SK-N-SH (cell line): ENCODE measurements around the gene PKN2. TPM values are rescaled to one million over a fixed set of nuclear protein-coding genes. Genes with fewer than 3 reads are reported as not detected.

Experiments used
- CTCF ChIA-PET: fragments of 300-600, 350-600 bp; formaldehyde crosslinking; extraction: SDS; loops from one replicate; lab custom pipeline; 2021; lab: Yijun Ruan, JAX
- POLR2A ChIA-PET: fragments of 350-600 bp; sonication (Branson Sonifier 250); formaldehyde crosslinking; extraction: SDS; loops from one replicate; lab custom pipeline; 2020; ENCODE audit warnings: antibody characterized with exemption, inconsistent platforms; lab: Yijun Ruan, JAX
- DNase-seq: peaks from one replicate; pipeline ENCODE4 v3.0.0; 2012
- H2AFZ ChIP-seq: fragments of 200-600 bp; sonication (generic); 2 replicates; pipeline ENCODE4 v1.8.1; 2016; ENCODE audit warnings: antibody characterized with exemption, mild to moderate bottlenecking, low read depth
- H3F3A ChIP-seq: fragments of 200-600 bp; sonication (generic); replicated peaks from 2 replicates; pipeline ENCODE3; 2016; ENCODE audit warnings: antibody characterized with exemption, mild to moderate bottlenecking; ENCODE audit not compliant: insufficient read depth
- H3K27ac ChIP-seq, 2 experiments: fragments of 200-500 bp in 1 of 2; fragments of 200-600 bp in 1 of 2; sonication (Bioruptor generic) in 1 of 2; sonication (generic), shearing (Covaris generic) in 1 of 2; 2 replicates each; pipeline versions ENCODE4 v1.5.1 to v1.6.1; 2014 to 2016; ENCODE audit warnings: low read depth in 2 of 2, inconsistent platforms in 1 of 2, low read length in 1 of 2, mild to moderate bottlenecking in 1 of 2, mixed read lengths in 1 of 2
- H3K27me3 ChIP-seq: fragments of 200-600 bp; sonication (generic), shearing (Covaris generic); 2 replicates; pipeline ENCODE4 v1.6.1; 2016; ENCODE audit warnings: mixed run types; ENCODE audit not compliant: insufficient read depth
- H3K36me3 ChIP-seq, 2 experiments: fragments of 200-500 bp in 1 of 2; fragments of 200-600 bp in 1 of 2; sonication (Bioruptor generic) in 1 of 2; sonication (generic) in 1 of 2; replicated peaks in 1 of 2; 2 replicates each; pipeline versions ENCODE3 to v1.5.1; 2014 to 2016; ENCODE audit warnings: low read length in 1 of 2, mild to moderate bottlenecking in 1 of 2; ENCODE audit not compliant: insufficient read depth in 2 of 2, control insufficient read depth in 1 of 2
- H3K4me1 ChIP-seq, 2 experiments: fragments of 200-500 bp in 1 of 2; fragments of 200-600 bp in 1 of 2; sonication (Bioruptor generic) in 1 of 2; sonication (generic), shearing (Covaris generic) in 1 of 2; 2 replicates each; pipeline versions ENCODE4 v1.5.1 to v1.6.1; 2014 to 2016; ENCODE audit warnings: low read depth in 1 of 2, low read length in 1 of 2, mixed run types in 1 of 2; ENCODE audit not compliant: insufficient read depth in 2 of 2, control insufficient read depth in 1 of 2
- H3K4me2 ChIP-seq: fragments of 200-600 bp; sonication (generic), shearing (Covaris generic); 2 replicates; pipeline ENCODE4 v1.6.1; 2017; ENCODE audit warnings: mixed run types
- H3K4me3 ChIP-seq, 2 experiments: fragments of 200-500 bp in 1 of 2; fragments of 200-600 bp in 1 of 2; sonication (Bioruptor generic) in 1 of 2; sonication (generic), shearing (Covaris generic) in 1 of 2; 2 replicates each; pipeline versions ENCODE4 v1.5.1 to v1.8.1; 2014 to 2016; ENCODE audit warnings: low read depth in 2 of 2, inconsistent platforms in 1 of 2, low read length in 1 of 2, mild to moderate bottlenecking in 1 of 2, mixed read lengths in 1 of 2, moderate library complexity in 1 of 2
- H3K79me2 ChIP-seq: fragments of 200-600 bp; sonication (generic); 2 replicates; pipeline ENCODE4 v1.8.1; 2017; ENCODE audit warnings: mild to moderate bottlenecking; ENCODE audit not compliant: insufficient read depth
- H3K9ac ChIP-seq: fragments of 200-600 bp; sonication (generic); 2 replicates; pipeline ENCODE4 v1.6.1; 2017; ENCODE audit warnings: mixed run types
- H3K9me2 ChIP-seq: fragments of 200-600 bp; sonication (generic); 2 replicates; pipeline ENCODE4 v1.6.1; 2017; ENCODE audit warnings: mixed run types
- H3K9me3 ChIP-seq: fragments of 200-600 bp; sonication (generic); 2 replicates; pipeline ENCODE4 v1.6.1; 2017; ENCODE audit warnings: mixed run types, mild to moderate bottlenecking, moderate library complexity
- H4K20me1 ChIP-seq: fragments of 200-600 bp; sonication (generic); 2 replicates; pipeline ENCODE4 v1.6.1; 2017; ENCODE audit warnings: mild to moderate bottlenecking, mixed run types; ENCODE audit not compliant: insufficient read depth
- CHD2 ChIP-seq: fragments of 150-350 bp; IDR thresholded peaks from 2 replicates; pipeline ENCODE4 v1.6.1; 2018; ENCODE audit warnings: low read length; ENCODE audit not compliant: partially characterized antibody
- ELF1 ChIP-seq: IDR thresholded peaks from 2 replicates; pipeline ENCODE4 v1.4.0; 2012
- EP300 ChIP-seq, 2 experiments: IDR thresholded peaks; 2 replicates each; pipeline versions ENCODE4 v1.4.0 to v1.6.1; 2012; ENCODE audit warnings: borderline replicate concordance in 1 of 2, low read depth in 1 of 2, low read length in 1 of 2
- GABPA ChIP-seq: IDR thresholded peaks from 2 replicates; pipeline ENCODE4 v1.4.0; 2012; ENCODE audit warnings: low read depth, mild to moderate bottlenecking
- NRF1 ChIP-seq: IDR thresholded peaks from 2 replicates; pipeline ENCODE4 v1.6.1; 2012; ENCODE audit warnings: low read depth, mild to moderate bottlenecking, low read length
- RXRA ChIP-seq: IDR thresholded peaks from 2 replicates; pipeline ENCODE4 v1.4.0; 2012; ENCODE audit warnings: low read depth, mild to moderate bottlenecking, borderline replicate concordance
- SIN3A ChIP-seq: IDR thresholded peaks from 2 replicates; pipeline ENCODE4 v1.6.1; 2012; ENCODE audit warnings: low read depth, mild to moderate bottlenecking, low read length, moderate library complexity, borderline replicate concordance
- SMC3 ChIP-seq: IDR thresholded peaks from 2 replicates; pipeline ENCODE4 v1.6.1; 2012; ENCODE audit warnings: low read depth, low read length, improper control_type of control experiment
- TAF1 ChIP-seq: IDR thresholded peaks from 2 replicates; pipeline ENCODE4 v1.6.1; 2012; ENCODE audit warnings: low read depth, mild to moderate bottlenecking, low read length, moderate library complexity, borderline replicate concordance
- TCF12 ChIP-seq: IDR thresholded peaks from 2 replicates; pipeline ENCODE4 v1.4.0; 2012
- TEAD4 ChIP-seq: IDR thresholded peaks from 2 replicates; pipeline ENCODE4 v1.4.0; 2012; ENCODE audit warnings: mild to moderate bottlenecking, borderline replicate concordance; ENCODE audit not compliant: insufficient read depth
- YY1 ChIP-seq: IDR thresholded peaks from 2 replicates; pipeline ENCODE4 v1.4.0; 2012; ENCODE audit warnings: low read depth, mild to moderate bottlenecking
- WGBS: methylation state at CpG from one replicate; pipeline ENCODE4 v1.1.6; 2017; ENCODE audit warnings: low lambda C conversion rate; 5-methylcytosine and 5-hydroxymethylcytosine counted together
- polyA plus RNA-seq, 3 experiments: library from polyadenylated mRNA; depleted of rRNA; stranded (reverse); fragments of >200 nt; gene quantifications; 2 replicates each; pipeline ENCODE4 v1.2.3, GENCODE V29; 2012
- TF ChIP-seq, protein P1 (sequence below): IDR thresholded peaks from 2 replicates; pipeline ENCODE4 v1.6.1; 2012; ENCODE audit warnings: mild to moderate bottlenecking, low read depth, low read length, moderate library complexity
- TF ChIP-seq, protein P2 (sequence below): fragments of 200-600 bp; sonication (generic); IDR thresholded peaks from 2 replicates; pipeline ENCODE4 v1.6.1; 2017; ENCODE audit warnings: antibody characterized with exemption, mild to moderate bottlenecking, moderate library complexity
- TF ChIP-seq, protein P3 (sequence below): IDR thresholded peaks from 2 replicates; pipeline ENCODE4 v1.4.0; 2012; ENCODE audit warnings: low read depth, borderline replicate concordance

Gene PKN2
- polyA plus RNA-seq, 1 of the 3 experiments (the other 2 are of a cell fraction) = 6.8 TPM

DNA sequence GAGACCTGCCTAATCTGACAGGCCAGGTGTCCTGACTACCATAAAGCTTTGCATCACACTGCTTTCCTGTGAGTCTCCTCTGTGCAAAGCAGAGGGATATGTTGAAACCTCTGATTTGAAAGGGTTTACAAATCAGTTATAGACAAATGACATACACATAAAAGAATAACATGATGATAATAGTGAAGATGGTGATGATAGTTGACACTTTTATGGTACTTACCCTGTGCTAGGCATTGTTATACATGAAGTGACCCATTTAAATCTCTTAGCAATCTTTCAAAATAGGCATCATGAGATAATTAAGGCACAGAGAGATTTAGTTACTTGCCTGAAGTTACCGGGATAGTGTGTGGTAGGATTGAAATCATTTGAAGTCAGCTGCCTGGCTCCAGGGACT is 34.1 kb upstream of the PKN2 start:
- Histone ChIP-seq H2AFZ (no peak overlapping the region), H3K4me1 (no peaks in the 10 kb centered on the region), H3K27ac (no peak overlapping the region), H4K20me1 (no peaks in the 10 kb centered on the region), H3K27me3 (no peaks in the 10 kb centered on the region), H3K9ac (no peak overlapping the region), H3K9me2 (no peaks in the 10 kb centered on the region), H3K4me2 (no peak overlapping the region), H3K4me3 (no peak overlapping the region), H3K9me3 (no peaks in the 10 kb centered on the region), H3F3A (no peaks in the 10 kb centered on the region), H3K79me2 (no peaks in the 10 kb centered on the region), H3K36me3 (no peaks in the 10 kb centered on the region)
- POLR2A ChIA-PET = no interaction called here
- 54% methylated on average over 1 of the region's 1 CpG for WGBS
- TF ChIP-seq, protein P1, sequence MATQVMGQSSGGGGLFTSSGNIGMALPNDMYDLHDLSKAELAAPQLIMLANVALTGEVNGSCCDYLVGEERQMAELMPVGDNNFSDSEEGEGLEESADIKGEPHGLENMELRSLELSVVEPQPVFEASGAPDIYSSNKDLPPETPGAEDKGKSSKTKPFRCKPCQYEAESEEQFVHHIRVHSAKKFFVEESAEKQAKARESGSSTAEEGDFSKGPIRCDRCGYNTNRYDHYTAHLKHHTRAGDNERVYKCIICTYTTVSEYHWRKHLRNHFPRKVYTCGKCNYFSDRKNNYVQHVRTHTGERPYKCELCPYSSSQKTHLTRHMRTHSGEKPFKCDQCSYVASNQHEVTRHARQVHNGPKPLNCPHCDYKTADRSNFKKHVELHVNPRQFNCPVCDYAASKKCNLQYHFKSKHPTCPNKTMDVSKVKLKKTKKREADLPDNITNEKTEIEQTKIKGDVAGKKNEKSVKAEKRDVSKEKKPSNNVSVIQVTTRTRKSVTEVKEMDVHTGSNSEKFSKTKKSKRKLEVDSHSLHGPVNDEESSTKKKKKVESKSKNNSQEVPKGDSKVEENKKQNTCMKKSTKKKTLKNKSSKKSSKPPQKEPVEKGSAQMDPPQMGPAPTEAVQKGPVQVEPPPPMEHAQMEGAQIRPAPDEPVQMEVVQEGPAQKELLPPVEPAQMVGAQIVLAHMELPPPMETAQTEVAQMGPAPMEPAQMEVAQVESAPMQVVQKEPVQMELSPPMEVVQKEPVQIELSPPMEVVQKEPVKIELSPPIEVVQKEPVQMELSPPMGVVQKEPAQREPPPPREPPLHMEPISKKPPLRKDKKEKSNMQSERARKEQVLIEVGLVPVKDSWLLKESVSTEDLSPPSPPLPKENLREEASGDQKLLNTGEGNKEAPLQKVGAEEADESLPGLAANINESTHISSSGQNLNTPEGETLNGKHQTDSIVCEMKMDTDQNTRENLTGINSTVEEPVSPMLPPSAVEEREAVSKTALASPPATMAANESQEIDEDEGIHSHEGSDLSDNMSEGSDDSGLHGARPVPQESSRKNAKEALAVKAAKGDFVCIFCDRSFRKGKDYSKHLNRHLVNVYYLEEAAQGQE = no peak
- no peak for DNase-seq
- CTCF ChIA-PET = no interaction called here

GRCh38 chr1:88650676-88651418 is 33.2 kb upstream of the PKN2 start:
- Histone ChIP-seq H3K36me3 (no peaks in the 10 kb centered on the region), H4K20me1 (no peaks in the 10 kb centered on the region), H3K9me3 (no peaks in the 10 kb centered on the region), H3K79me2 (no peaks in the 10 kb centered on the region), H3K4me3 (no peak overlapping the region), H3K4me2 (no peak overlapping the region), H2AFZ (no peak overlapping the region), H3K9me2 (no peaks in the 10 kb centered on the region), H3K27ac (no peak overlapping the region), H3K9ac (no peak overlapping the region), H3K4me1 (no peaks in the 10 kb centered on the region), H3F3A (no peaks in the 10 kb centered on the region), H3K27me3 (no peaks in the 10 kb centered on the region)
- DNase-seq = no peak
- ChIA-PET POLR2A (no interaction called here), CTCF (interaction anchor here (0.7 to 1.7 kb wide), 2 partner anchors 226 to 227 kb away, joined by 3 to 5 read pairs; no protein-coding TSS in a partner anchor)
- WGBS = 57% methylated on average over 6 of the region's 6 CpGs
- TF ChIP-seq TAF1 (no peak), TCF12 (no peak), YY1 (no peak), NRF1 (no peak), GABPA (no peak), TEAD4 (no peak), EP300 (IDR thresholded peaks at IDR 0.05; ENCODE audit: borderline replicate concordance in 1 of 2, low read depth in 1 of 2, low read length in 1 of 2) (no peak), CHD2 (no peak), SIN3A (no peak), ELF1 (no peak), SMC3 (no peak), RXRA (no peak)
- TF ChIP-seq, protein P1 = no peak
- TF ChIP-seq, protein P2, sequence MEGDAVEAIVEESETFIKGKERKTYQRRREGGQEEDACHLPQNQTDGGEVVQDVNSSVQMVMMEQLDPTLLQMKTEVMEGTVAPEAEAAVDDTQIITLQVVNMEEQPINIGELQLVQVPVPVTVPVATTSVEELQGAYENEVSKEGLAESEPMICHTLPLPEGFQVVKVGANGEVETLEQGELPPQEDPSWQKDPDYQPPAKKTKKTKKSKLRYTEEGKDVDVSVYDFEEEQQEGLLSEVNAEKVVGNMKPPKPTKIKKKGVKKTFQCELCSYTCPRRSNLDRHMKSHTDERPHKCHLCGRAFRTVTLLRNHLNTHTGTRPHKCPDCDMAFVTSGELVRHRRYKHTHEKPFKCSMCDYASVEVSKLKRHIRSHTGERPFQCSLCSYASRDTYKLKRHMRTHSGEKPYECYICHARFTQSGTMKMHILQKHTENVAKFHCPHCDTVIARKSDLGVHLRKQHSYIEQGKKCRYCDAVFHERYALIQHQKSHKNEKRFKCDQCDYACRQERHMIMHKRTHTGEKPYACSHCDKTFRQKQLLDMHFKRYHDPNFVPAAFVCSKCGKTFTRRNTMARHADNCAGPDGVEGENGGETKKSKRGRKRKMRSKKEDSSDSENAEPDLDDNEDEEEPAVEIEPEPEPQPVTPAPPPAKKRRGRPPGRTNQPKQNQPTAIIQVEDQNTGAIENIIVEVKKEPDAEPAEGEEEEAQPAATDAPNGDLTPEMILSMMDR = no peak
- TF ChIP-seq, protein P3, sequence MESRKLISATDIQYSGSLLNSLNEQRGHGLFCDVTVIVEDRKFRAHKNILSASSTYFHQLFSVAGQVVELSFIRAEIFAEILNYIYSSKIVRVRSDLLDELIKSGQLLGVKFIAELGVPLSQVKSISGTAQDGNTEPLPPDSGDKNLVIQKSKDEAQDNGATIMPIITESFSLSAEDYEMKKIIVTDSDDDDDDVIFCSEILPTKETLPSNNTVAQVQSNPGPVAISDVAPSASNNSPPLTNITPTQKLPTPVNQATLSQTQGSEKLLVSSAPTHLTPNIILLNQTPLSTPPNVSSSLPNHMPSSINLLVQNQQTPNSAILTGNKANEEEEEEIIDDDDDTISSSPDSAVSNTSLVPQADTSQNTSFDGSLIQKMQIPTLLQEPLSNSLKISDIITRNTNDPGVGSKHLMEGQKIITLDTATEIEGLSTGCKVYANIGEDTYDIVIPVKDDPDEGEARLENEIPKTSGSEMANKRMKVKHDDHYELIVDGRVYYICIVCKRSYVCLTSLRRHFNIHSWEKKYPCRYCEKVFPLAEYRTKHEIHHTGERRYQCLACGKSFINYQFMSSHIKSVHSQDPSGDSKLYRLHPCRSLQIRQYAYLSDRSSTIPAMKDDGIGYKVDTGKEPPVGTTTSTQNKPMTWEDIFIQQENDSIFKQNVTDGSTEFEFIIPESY = no peak
